Measurements from ENCODE around the gene TSPAN4. TPM values are rescaled to one million over a fixed set of nuclear protein-coding genes. Genes with fewer than 3 reads are reported as not detected.
A peak's percentile ranks its signal among the peaks of the same experiment; 100 is the strongest.

Gene TSPAN4
- total and polyA plus RNA-seq, 9 of the 15 experiments (the other 6 are each of a cell fraction or from before 2014, with no cell fraction given): 0.07 to 31.0 (median 15.7) TPM

DNA sequence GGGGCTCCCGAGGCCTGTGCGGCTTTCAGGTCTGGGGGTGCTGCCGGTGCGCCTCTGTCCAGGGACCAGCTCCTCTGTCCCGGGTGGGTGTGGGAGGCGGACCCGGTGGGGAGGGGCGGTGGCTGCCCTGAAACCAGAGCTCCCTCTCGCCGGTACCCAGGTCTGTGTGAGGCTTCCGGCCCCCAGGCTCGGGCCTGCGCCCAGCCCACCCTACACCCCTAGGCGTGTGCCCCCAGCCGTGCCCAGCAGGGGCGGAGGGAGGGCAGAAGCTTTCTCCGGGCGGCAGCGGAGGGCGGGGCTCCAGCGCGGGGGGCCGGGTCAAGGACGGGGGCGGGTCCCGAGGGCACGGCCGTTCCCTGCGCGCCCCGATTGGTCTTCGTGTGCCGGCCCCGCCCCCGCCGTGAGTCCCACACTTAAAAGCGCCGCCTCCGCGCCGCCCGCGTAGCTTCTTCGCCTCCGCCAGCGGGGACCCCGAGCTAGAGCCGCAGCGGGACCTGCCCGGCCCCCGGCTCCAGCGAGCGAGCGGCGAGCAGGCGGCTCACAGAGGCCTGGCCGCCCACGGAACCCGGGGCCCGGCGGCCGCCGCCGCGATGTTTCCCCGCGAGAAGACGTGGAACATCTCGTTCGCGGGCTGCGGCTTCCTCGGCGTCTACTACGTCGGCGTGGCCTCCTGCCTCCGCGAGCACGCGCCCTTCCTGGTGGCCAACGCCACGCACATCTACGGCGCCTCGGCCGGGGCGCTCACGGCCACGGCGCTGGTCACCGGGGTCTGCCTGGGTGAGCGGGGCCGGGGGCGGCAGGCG lies 23.3 kb upstream of the TSPAN4 start:
- ChIA-PET POLR2A (interaction anchor here (0.6 to 5.2 kb wide), 15 partner anchors 8 to 259 kb away, joined by 3 to 36 read pairs (median 5); partner anchors contain the start of genes CD151, CRACR2B, LMNTD2 and POLR2L), CTCF (ENCODE audit: low intra/inter-chr PET ratio) (no interaction called here)
- Histone ChIP-seq H3K27ac (ENCODE audit: extremely low read depth, low read depth, low read length) (peak overlapping the region; percentile 92), H3K9me3 (replicated peaks; ENCODE audit: control insufficient read depth, insufficient read depth, low read depth, low read length) (no peaks in the 10 kb centered on the region), H3K9me1 (ENCODE audit: control insufficient read depth, insufficient read depth, low read length) (peaks cover 6% of the 10 kb centered on the region), H3K36me3 (ENCODE audit: control insufficient read depth, insufficient read depth, low read length) (peaks cover 31% of the 10 kb centered on the region; the same call in 1 of the 3 replicates), H3K9ac (ENCODE audit: insufficient read depth in 1 of 2, low read depth in 2 of 2, low read length in 2 of 2) (peak overlapping the region; percentile 87 to 100), H3K4me2 (ENCODE audit: insufficient read depth, low read length) (peak overlapping the region; percentile 86), H3K27me3 (ENCODE audit: control insufficient read depth in 2 of 2, insufficient read depth in 2 of 2, low read length in 2 of 2) (no peaks in the 10 kb centered on the region), H4K20me1 (replicated peaks; ENCODE audit: control insufficient read depth, insufficient read depth, low read length) (peaks cover 13% of the 10 kb centered on the region), H3K4me3 (peak overlapping the region; percentile 89), H3K4me1 (replicated peaks in 1 of 2; ENCODE audit: control insufficient read depth in 2 of 2, insufficient read depth in 2 of 2, low read length in 2 of 2) (peaks cover 11 to 67% of the 10 kb centered on the region in 2 experiments; a peak in 4 of 5 replicates), H3K79me2 (ENCODE audit: control insufficient read depth, insufficient read depth, low read length) (peaks cover 25% of the 10 kb centered on the region), H2AFZ (ENCODE audit: low read depth, low read length) (peak overlapping the region; percentile 93)
- ATAC-seq: peak; percentile 88
- no peak for FAIRE-seq
- WGBS (ENCODE audit: insufficient coverage, low coverage, missing lambda C conversion rate): under 1% methylated on average over 46 of the region's 96 CpGs
- peak; percentile 85 to 95 (median 90) for DNase-seq (ENCODE audit: extremely low read depth in 1 of 4, low spot score in 3 of 4)
- in situ Hi-C loops (cut with MboI) (no loop called here), intact Hi-C loops (cut with micrococcal nuclease) (no loop called here)
- BruUV-seq (replicated peaks): no TSS peak
- no peak for TF ChIP-seq NBN (IDR thresholded peaks at IDR 0.05; ENCODE audit: low read depth)
- no peak for TF ChIP-seq PHB (CRISPR knock-in tag; IDR thresholded peaks at IDR 0.05)
- TF ChIP-seq, protein P1, sequence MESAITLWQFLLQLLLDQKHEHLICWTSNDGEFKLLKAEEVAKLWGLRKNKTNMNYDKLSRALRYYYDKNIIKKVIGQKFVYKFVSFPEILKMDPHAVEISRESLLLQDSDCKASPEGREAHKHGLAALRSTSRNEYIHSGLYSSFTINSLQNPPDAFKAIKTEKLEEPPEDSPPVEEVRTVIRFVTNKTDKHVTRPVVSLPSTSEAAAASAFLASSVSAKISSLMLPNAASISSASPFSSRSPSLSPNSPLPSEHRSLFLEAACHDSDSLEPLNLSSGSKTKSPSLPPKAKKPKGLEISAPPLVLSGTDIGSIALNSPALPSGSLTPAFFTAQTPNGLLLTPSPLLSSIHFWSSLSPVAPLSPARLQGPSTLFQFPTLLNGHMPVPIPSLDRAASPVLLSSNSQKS (CRISPR knock-in tag; IDR thresholded peaks at IDR 0.05): no peak
- peak; percentile 74 for TF ChIP-seq SIN3B (IDR thresholded peaks at IDR 0.05; ENCODE audit: low read depth)
- no peak for TF ChIP-seq ZNF766 (CRISPR knock-in tag; conservative IDR thresholded peaks at IDR 0.05)
- no peak for TF ChIP-seq RHOXF2B (CRISPR knock-in tag; conservative IDR thresholded peaks at IDR 0.05)
- no peak for TF ChIP-seq TCF3 (CRISPR knock-in tag; IDR thresholded peaks at IDR 0.05)
- TF ChIP-seq POLR2G (IDR thresholded peaks at IDR 0.05; ENCODE audit: low read depth, low read length): peak; percentile 96
- TF ChIP-seq NFIX (CRISPR knock-in tag; IDR thresholded peaks at IDR 0.05; ENCODE audit: low read depth): no peak
- no peak for TF ChIP-seq EWSR1 (IDR thresholded peaks at IDR 0.05; ENCODE audit: borderline replicate concordance, low read depth, partially characterized antibody)
- no peak for TF ChIP-seq RBM14 (IDR thresholded peaks at IDR 0.05; ENCODE audit: borderline replicate concordance, insufficient read depth, low read depth, low read length)
- peak; percentile 43; the same call in 1 of the 2 replicates for TF ChIP-seq GTF2F1 (IDR thresholded peaks at IDR 0.05; ENCODE audit: low read depth, low read length)
- no peak for TF ChIP-seq CREB3 (tag; conservative IDR thresholded peaks at IDR 0.05; ENCODE audit: low read depth)
- TF ChIP-seq NFIC (IDR thresholded peaks at IDR 0.05): peak; percentile 15; the same call in 1 of the 2 replicates
- no peak for TF ChIP-seq NFE2 (IDR thresholded peaks at IDR 0.05; ENCODE audit: low read depth)
- no peak for TF ChIP-seq ZC3H4 (CRISPR knock-in tag; IDR thresholded peaks at IDR 0.05; ENCODE audit: borderline replicate concordance)
- TF ChIP-seq SMARCA4 (IDR thresholded peaks at IDR 0.05): no peak
- peak; percentile 34; the same call in 1 of the 2 replicates for TF ChIP-seq CREB1 (IDR thresholded peaks at IDR 0.05)
- TF ChIP-seq CREB1 (CRISPR knock-in tag; IDR thresholded peaks at IDR 0.05): no peak
- TF ChIP-seq CBFA2T3 (IDR thresholded peaks at IDR 0.05): no peak
- no peak for TF ChIP-seq NUFIP1 (IDR thresholded peaks at IDR 0.05; ENCODE audit: partially characterized antibody)
- no peak for TF ChIP-seq ZNF175 (CRISPR knock-in tag; IDR thresholded peaks at IDR 0.05; ENCODE audit: low read depth)
- TF ChIP-seq ZNF140 (CRISPR knock-in tag; IDR thresholded peaks at IDR 0.05): no peak
- TF ChIP-seq CTBP1 (IDR thresholded peaks at IDR 0.05; ENCODE audit: borderline replicate concordance): no peak

Measured in K562 (cell line).